ENCODE results near the gene IFNGR2.
A peak's percentile ranks its signal among the peaks of the same experiment; 100 is the strongest.

Gene IFNGR2

GRCh38 chr21:33386222-33386784 is 16.9 kb upstream of the IFNGR2 start:
- TF ChIP-seq POLR2A (IDR thresholded peaks at IDR 0.05; ENCODE audit: low read depth, low read length) = no peak
- TF ChIP-seq PAX5 (IDR thresholded peaks at IDR 0.05; ENCODE audit: insufficient read depth, low read length, severe bottlenecking) = no peak
- no peak for FAIRE-seq
- DNase-seq (ENCODE audit: insufficient read length, low spot score) = no peak

- FAIRE-seq (no peak), DNase-seq (ENCODE audit: insufficient read length, low spot score) (no peak)
- TF ChIP-seq PAX5 (IDR thresholded peaks at IDR 0.05; ENCODE audit: insufficient read depth, low read length, severe bottlenecking) (no peak), POLR2A (IDR thresholded peaks at IDR 0.05; ENCODE audit: low read depth, low read length) (no peak), POU2F2 (IDR thresholded peaks at IDR 0.05; ENCODE audit: low read depth, low read length) (no peak), TAF1 (IDR thresholded peaks at IDR 0.05; ENCODE audit: low read depth, low read length) (no peak), POLR2AphosphoS5 (IDR thresholded peaks at IDR 0.05; ENCODE audit: low read depth, low read length) (no peak), SPI1 (IDR thresholded peaks at IDR 0.05; ENCODE audit: low read depth, low read length) (no peak)
These were observed 15.9 kb upstream of the IFNGR2 start for GRCh38 chr21:33387294-33387693.

GRCh38 chr21:33388188-33388587 is 15.0 kb upstream of the IFNGR2 start:
- TF ChIP-seq POLR2A (IDR thresholded peaks at IDR 0.05; ENCODE audit: low read depth, low read length) (no peak), SPI1 (IDR thresholded peaks at IDR 0.05; ENCODE audit: low read depth, low read length) (peak; percentile 39), POU2F2 (IDR thresholded peaks at IDR 0.05; ENCODE audit: low read depth, low read length) (no peak), POLR2AphosphoS5 (IDR thresholded peaks at IDR 0.05; ENCODE audit: low read depth, low read length) (no peak), PAX5 (IDR thresholded peaks at IDR 0.05; ENCODE audit: insufficient read depth, low read length, severe bottlenecking) (no peak)
- DNase-seq (ENCODE audit: insufficient read length, low spot score) (no peak), FAIRE-seq (no peak)

GRCh38 chr21:33390479-33390878 is 12.7 kb upstream of the IFNGR2 start:
- FAIRE-seq = no peak
- no peak for TF ChIP-seq PAX5 (IDR thresholded peaks at IDR 0.05; ENCODE audit: insufficient read depth, low read length, severe bottlenecking)
- no peak for DNase-seq (ENCODE audit: insufficient read length, low spot score)

- FAIRE-seq (no peak), DNase-seq (ENCODE audit: insufficient read length, low spot score) (no peak)
- TF ChIP-seq TAF1 (IDR thresholded peaks at IDR 0.05; ENCODE audit: low read depth, low read length) (no peak), POLR2AphosphoS5 (IDR thresholded peaks at IDR 0.05; ENCODE audit: low read depth, low read length) (no peak), POLR2A (IDR thresholded peaks at IDR 0.05; ENCODE audit: low read depth, low read length) (no peak), SPI1 (IDR thresholded peaks at IDR 0.05; ENCODE audit: low read depth, low read length) (no peak), PAX5 (IDR thresholded peaks at IDR 0.05; ENCODE audit: insufficient read depth, low read length, severe bottlenecking) (no peak), POU2F2 (IDR thresholded peaks at IDR 0.05; ENCODE audit: low read depth, low read length) (no peak)
These were observed 11.6 kb upstream of the IFNGR2 start for GRCh38 chr21:33391656-33392055.

- DNase-seq (ENCODE audit: insufficient read length, low spot score) = no peak
- no peak for TF ChIP-seq POLR2AphosphoS5 (IDR thresholded peaks at IDR 0.05; ENCODE audit: low read depth, low read length)
- TF ChIP-seq TAF1 (IDR thresholded peaks at IDR 0.05; ENCODE audit: low read depth, low read length) = no peak
- no peak for TF ChIP-seq SPI1 (IDR thresholded peaks at IDR 0.05; ENCODE audit: low read depth, low read length)
- TF ChIP-seq POU2F2 (IDR thresholded peaks at IDR 0.05; ENCODE audit: low read depth, low read length) = no peak
- FAIRE-seq = no peak
These were observed 10.8 kb upstream of the IFNGR2 start for GRCh38 chr21:33392284-33392985.

GRCh38 chr21:33393348-33393747 is 9.9 kb upstream of the IFNGR2 start:
- TF ChIP-seq POLR2A (IDR thresholded peaks at IDR 0.05; ENCODE audit: low read depth, low read length) (no peak), PAX5 (IDR thresholded peaks at IDR 0.05; ENCODE audit: insufficient read depth, low read length, severe bottlenecking) (no peak), POLR2AphosphoS5 (IDR thresholded peaks at IDR 0.05; ENCODE audit: low read depth, low read length) (no peak), TAF1 (IDR thresholded peaks at IDR 0.05; ENCODE audit: low read depth, low read length) (no peak), POU2F2 (IDR thresholded peaks at IDR 0.05; ENCODE audit: low read depth, low read length) (no peak), SPI1 (IDR thresholded peaks at IDR 0.05; ENCODE audit: low read depth, low read length) (no peak)
- FAIRE-seq (no peak), DNase-seq (ENCODE audit: insufficient read length, low spot score) (no peak)

- DNase-seq (ENCODE audit: insufficient read length, low spot score) (no peak), FAIRE-seq (no peak)
- TF ChIP-seq PAX5 (IDR thresholded peaks at IDR 0.05; ENCODE audit: insufficient read depth, low read length, severe bottlenecking) (no peak), POLR2AphosphoS5 (IDR thresholded peaks at IDR 0.05; ENCODE audit: low read depth, low read length) (no peak), POU2F2 (IDR thresholded peaks at IDR 0.05; ENCODE audit: low read depth, low read length) (no peak), POLR2A (IDR thresholded peaks at IDR 0.05; ENCODE audit: low read depth, low read length) (no peak), TAF1 (IDR thresholded peaks at IDR 0.05; ENCODE audit: low read depth, low read length) (no peak), SPI1 (IDR thresholded peaks at IDR 0.05; ENCODE audit: low read depth, low read length) (no peak)
These were observed 9.0 kb upstream of the IFNGR2 start for GRCh38 chr21:33394260-33394659.

GRCh38 chr21:33395891-33396331 is 7.3 kb upstream of the IFNGR2 start:
- FAIRE-seq = peak; percentile 48
- DNase-seq (ENCODE audit: insufficient read length, low spot score) = no peak
- TF ChIP-seq TAF1 (IDR thresholded peaks at IDR 0.05; ENCODE audit: low read depth, low read length) (no peak), POLR2A (IDR thresholded peaks at IDR 0.05; ENCODE audit: low read depth, low read length) (no peak), PAX5 (IDR thresholded peaks at IDR 0.05; ENCODE audit: insufficient read depth, low read length, severe bottlenecking) (no peak), POLR2AphosphoS5 (IDR thresholded peaks at IDR 0.05; ENCODE audit: low read depth, low read length) (no peak), POU2F2 (IDR thresholded peaks at IDR 0.05; ENCODE audit: low read depth, low read length) (no peak), SPI1 (IDR thresholded peaks at IDR 0.05; ENCODE audit: low read depth, low read length) (no peak)

- FAIRE-seq = no peak
These were observed 6.8 kb upstream of the IFNGR2 start for GRCh38 chr21:33396436-33396835.

More at GRCh38 chr21:33396436-33396835, 6.8 kb upstream of the IFNGR2 start:
- TF ChIP-seq SPI1 (IDR thresholded peaks at IDR 0.05; ENCODE audit: low read depth, low read length) (no peak), POLR2A (IDR thresholded peaks at IDR 0.05; ENCODE audit: low read depth, low read length) (no peak), POU2F2 (IDR thresholded peaks at IDR 0.05; ENCODE audit: low read depth, low read length) (no peak), POLR2AphosphoS5 (IDR thresholded peaks at IDR 0.05; ENCODE audit: low read depth, low read length) (no peak), PAX5 (IDR thresholded peaks at IDR 0.05; ENCODE audit: insufficient read depth, low read length, severe bottlenecking) (no peak), TAF1 (IDR thresholded peaks at IDR 0.05; ENCODE audit: low read depth, low read length) (no peak)
- no peak for DNase-seq (ENCODE audit: insufficient read length, low spot score)

Measured in GM12891 (cell line).